HG03135 (cell line): ENCODE measurements around the gene C1orf50.
A peak's percentile ranks its signal among the peaks of the same experiment; 100 is the strongest.
"Not testable (repeated sequence)": the region's sequence is repeated elsewhere in the genome, so short reads cannot be mapped to it uniquely, and the experiment has no call there.

Experiments used
- ATAC-seq: cut with Tn5 transposase; IDR thresholded peaks from one replicate; pipeline ENCODE4 v1.9.1; 2021; ENCODE audit warnings: mild to moderate bottlenecking, moderate library complexity; ENCODE audit not compliant: unreplicated experiment

Gene C1orf50

GRCh38 chr1:42797414-42797813 lies 30.4 kb downstream of the C1orf50 start:
- no peak for ATAC-seq

GRCh38 chr1:42797979-42798378 lies 30.9 kb downstream of the C1orf50 start:
- no peak for ATAC-seq

GRCh38 chr1:42801832-42802473 lies 34.9 kb downstream of the C1orf50 start:
- no peak for ATAC-seq

GRCh38 chr1:42806171-42806570 lies 39.1 kb downstream of the C1orf50 start:
- no peak for ATAC-seq

GRCh38 chr1:42806593-42806992 lies 39.5 kb downstream of the C1orf50 start:
- ATAC-seq = no peak

- ATAC-seq = no peak
Measured at GRCh38 chr1:42807056-42807668, 40.1 kb downstream of the C1orf50 start.

DNA sequence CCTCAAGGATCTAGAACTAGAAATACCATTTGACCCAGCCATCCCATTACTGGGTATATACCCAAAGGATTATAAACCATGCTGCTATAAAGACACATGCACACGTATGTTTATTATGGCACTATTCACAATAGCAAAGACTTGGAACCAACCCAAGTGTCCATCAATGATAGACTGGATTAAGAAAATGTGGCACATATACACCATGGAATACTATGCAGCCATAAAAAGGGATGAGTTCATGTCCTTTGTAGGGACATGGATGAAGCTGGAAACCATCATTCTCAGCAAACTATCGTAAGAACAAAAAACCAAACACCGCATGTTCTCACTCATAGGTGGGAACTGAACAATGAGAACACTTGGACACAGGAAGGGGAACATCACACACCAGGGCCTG lies 47.8 kb downstream of the C1orf50 start:
- not testable (repeated sequence) for ATAC-seq

- peak; percentile 3 for ATAC-seq
Measured at GRCh38 chr1:42815941-42816584, 49.0 kb downstream of the C1orf50 start.

- peak; percentile 84 for ATAC-seq
Measured at GRCh38 chr1:42816585-42817439, 49.8 kb downstream of the C1orf50 start, which contains the start of the genes ERMAP and SVBP. Gene ERMAP, plus strand, starts transcription at chr1:42817122. Its CDS starts 13,327 bp downstream, at chr1:42830449. Gene SVBP, minus strand, starts transcription at chr1:42817397. Its CDS starts 853 bp downstream, at chr1:42816544.

GRCh38 chr1:42817440-42817767 lies 50.4 kb downstream of the C1orf50 start:
- no peak for ATAC-seq

- ATAC-seq = no peak
Measured at GRCh38 chr1:42817976-42818375, 50.9 kb downstream of the C1orf50 start.

GRCh38 chr1:42820813-42821212 lies 53.8 kb downstream of the C1orf50 start:
- no peak for ATAC-seq

- no peak for ATAC-seq
Measured at GRCh38 chr1:42821690-42822089, 54.6 kb downstream of the C1orf50 start.

GRCh38 chr1:42822800-42823392 lies 55.8 kb downstream of the C1orf50 start:
- ATAC-seq = no peak

DNA sequence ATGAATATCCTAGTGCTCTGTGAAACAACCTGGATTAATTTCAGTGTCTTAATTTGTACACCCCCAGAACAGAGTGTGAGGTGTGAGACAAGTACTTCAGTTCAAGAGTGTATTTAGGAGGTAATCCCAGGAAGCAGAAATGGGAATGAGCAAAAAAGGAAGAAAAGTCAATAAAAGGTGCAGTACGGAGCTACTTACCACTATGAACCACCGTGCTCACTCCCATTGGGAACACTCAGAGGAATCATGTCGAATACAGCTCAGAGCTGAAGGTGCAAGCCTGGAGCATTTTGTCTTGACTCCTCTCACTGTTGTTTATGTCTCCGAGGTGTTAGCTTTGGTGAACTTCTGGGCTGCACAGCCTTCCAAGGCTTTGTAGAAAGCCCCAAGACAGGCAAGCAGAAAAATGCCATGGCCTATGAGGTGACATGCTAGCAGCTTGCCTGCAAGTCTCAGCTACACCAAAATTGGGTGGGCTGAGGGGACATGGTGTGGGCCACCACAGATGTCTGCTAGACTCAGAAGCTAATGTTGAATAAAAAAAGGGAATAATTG lies 57.5 kb downstream of the C1orf50 start:
- no peak for ATAC-seq

DNA sequence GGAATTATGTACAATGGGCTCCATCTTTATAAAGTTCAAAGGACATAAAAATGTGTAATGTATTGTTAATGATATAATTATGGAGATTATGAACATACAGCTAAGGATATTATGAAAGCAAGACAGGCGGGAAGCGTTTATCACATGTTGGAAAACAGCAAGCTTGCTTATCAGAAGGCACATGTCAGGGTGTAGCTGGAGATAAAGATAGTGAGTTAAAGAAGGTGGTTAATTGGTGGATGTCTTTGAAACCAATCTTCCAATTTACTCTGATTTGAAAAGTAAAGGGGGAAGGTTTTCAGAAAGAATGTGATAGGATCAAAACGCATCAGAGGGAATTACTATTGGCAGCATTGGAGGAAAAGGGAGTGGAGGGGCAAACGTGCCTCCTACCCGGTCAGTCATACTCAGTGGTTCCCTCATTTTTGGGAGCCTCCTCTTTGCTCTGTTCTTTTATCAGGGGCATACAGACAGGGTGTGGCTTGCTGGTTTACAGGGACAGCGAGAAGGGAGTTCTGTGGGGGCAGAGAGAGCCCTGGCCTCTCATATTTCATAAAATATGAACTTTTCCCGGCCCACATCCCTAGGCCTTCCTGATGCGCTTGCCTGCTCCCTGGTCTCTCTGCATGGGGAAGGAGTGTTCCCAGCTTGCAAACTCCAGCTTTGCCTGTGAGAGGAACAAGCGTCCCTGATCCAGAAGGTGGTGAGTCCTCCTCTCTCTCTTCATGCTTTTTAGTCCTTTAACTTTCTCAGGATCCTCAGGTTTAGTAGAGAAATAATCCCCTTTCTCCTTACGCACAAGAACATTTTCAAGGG lies 58.2 kb downstream of the C1orf50 start:
- ATAC-seq = no peak
